Stimulated activated naive B cell treated with anti-CD40 and anti-IgM and Interleukin-4, amounts not matched to agents 10 μg/mL and 1 μg/mL and 100 μg/mL, for 72 hours (primary cell): ENCODE data around the gene MFAP4.

ENCODE experiments used
- ATAC-seq, 2 donors: fragments of 150-1000 bp; cut with Tn5 transposase; replicated peaks; 2 replicates each; pipeline ENCODE4 v1.10.0; 2021; ENCODE audit warnings: moderate library complexity in 1 of 2
- DNase-seq: peaks from one replicate; pipeline ENCODE4 v3.0.0; 2021
- H3K27ac Mint-ChIP-seq: one replicate; pipeline ENCODE4 v1.8.0; 2022; ENCODE audit warnings: mild to moderate bottlenecking, mixed read lengths
- H3K27me3 Mint-ChIP-seq, 2 donors: one replicate each; pipeline ENCODE4 v1.8.0; 2022; ENCODE audit warnings: mixed read lengths in 2 of 2
- H3K36me3 Mint-ChIP-seq, 2 donors: one replicate each; pipeline ENCODE4 v1.8.0; 2022; ENCODE audit warnings: mixed read lengths in 2 of 2, mild to moderate bottlenecking in 1 of 2
- H3K4me1 Mint-ChIP-seq, 2 donors: one replicate each; pipeline ENCODE4 v1.8.0; 2022; ENCODE audit warnings: mixed read lengths in 2 of 2, mild to moderate bottlenecking in 1 of 2
- H3K4me3 Mint-ChIP-seq, 2 donors: one replicate each; pipeline ENCODE4 v1.8.0; 2022; ENCODE audit warnings: mild to moderate bottlenecking in 2 of 2, mixed read lengths in 2 of 2, moderate library complexity in 1 of 2
- H3K9me3 Mint-ChIP-seq, 2 donors: one replicate each; pipeline ENCODE4 v1.8.0; 2022; ENCODE audit warnings: mixed read lengths in 2 of 2, mild to moderate bottlenecking in 1 of 2

The MFAP4 gene

GRCh38 chr17:19386974-19387920, at the start of gene MFAP4:
TSS of gene MFAP4 (minus strand) at chr17:19387190. CDS start at chr17:19387155, 35 bp downstream.
- Mint-ChIP-seq H3K4me3 (no peak within 1 kb of the TSS), H3K27me3 (peaks cover 11 to 21% of the 10 kb centered on the region in 2 donors), H3K36me3 (peaks cover 14 to 33% of the 10 kb centered on the region in 2 donors), H3K27ac (no peak within 1 kb of the TSS), H3K9me3 (no peaks in the 10 kb centered on the region), H3K4me1 (peaks cover 9 to 25% of the 10 kb centered on the region in 2 donors)
- no peak for ATAC-seq
- DNase-seq: no peak

GRCh38 chr17:19433727-19434340, 46.8 kb upstream of the MFAP4 start:
- DNase-seq (no peak), ATAC-seq (no peak)
- no peaks in the 10 kb centered on the region for H3K4me1 Mint-ChIP-seq
- H3K27me3 Mint-ChIP-seq: peaks cover 5 to 15% of the 10 kb centered on the region in 2 donors
- H3K9me3 Mint-ChIP-seq: no peaks in the 10 kb centered on the region
- H3K27ac Mint-ChIP-seq: no peak overlapping the region
- no peaks in the 10 kb centered on the region for H3K36me3 Mint-ChIP-seq
- H3K4me3 Mint-ChIP-seq: no peak overlapping the region

GRCh38 chr17:19433255-19433654, 46.3 kb upstream of the MFAP4 start:
- no peak overlapping the region for H3K4me3 Mint-ChIP-seq
- no peak overlapping the region for H3K27ac Mint-ChIP-seq
- no peak for DNase-seq
- ATAC-seq: no peak
- H3K27me3 Mint-ChIP-seq: peaks cover 5 to 15% of the 10 kb centered on the region in 2 donors
- no peaks in the 10 kb centered on the region for H3K9me3 Mint-ChIP-seq
- H3K4me1 Mint-ChIP-seq: no peaks in the 10 kb centered on the region
- H3K36me3 Mint-ChIP-seq: no peaks in the 10 kb centered on the region

- no peak overlapping the region for H3K4me3 Mint-ChIP-seq
- H3K4me1 Mint-ChIP-seq: no peaks in the 10 kb centered on the region
- H3K27ac Mint-ChIP-seq: no peak overlapping the region
- H3K9me3 Mint-ChIP-seq: no peaks in the 10 kb centered on the region
- H3K36me3 Mint-ChIP-seq: no peaks in the 10 kb centered on the region
- DNase-seq: no peak
- H3K27me3 Mint-ChIP-seq: peaks cover 5 to 15% of the 10 kb centered on the region in 2 donors
- ATAC-seq: no peak
Measured at GRCh38 chr17:19431691-19432090, 44.7 kb upstream of the MFAP4 start.

- Mint-ChIP-seq H3K4me1 (no peaks in the 10 kb centered on the region), H3K9me3 (no peaks in the 10 kb centered on the region), H3K36me3 (no peaks in the 10 kb centered on the region), H3K27ac (no peak overlapping the region), H3K27me3 (peaks cover 5 to 20% of the 10 kb centered on the region in 2 donors), H3K4me3 (no peak overlapping the region)
- DNase-seq (no peak), ATAC-seq (no peak)
Measured at GRCh38 chr17:19426631-19427030, 39.6 kb upstream of the MFAP4 start.

GRCh38 chr17:19424934-19425868, 38.2 kb upstream of the MFAP4 start:
- Mint-ChIP-seq H3K36me3 (no peaks in the 10 kb centered on the region), H3K4me3 (no peak overlapping the region), H3K27ac (no peak overlapping the region), H3K4me1 (no peaks in the 10 kb centered on the region), H3K9me3 (no peaks in the 10 kb centered on the region), H3K27me3 (peaks cover 10 to 14% of the 10 kb centered on the region in 2 donors)
- DNase-seq (no peak), ATAC-seq (no peak)

- Mint-ChIP-seq H3K4me3 (no peak overlapping the region), H3K27ac (no peak overlapping the region), H3K9me3 (no peaks in the 10 kb centered on the region), H3K4me1 (no peaks in the 10 kb centered on the region), H3K36me3 (no peaks in the 10 kb centered on the region), H3K27me3 (peaks cover 5 to 10% of the 10 kb centered on the region in 2 donors)
- DNase-seq (no peak), ATAC-seq (no peak)
Measured at GRCh38 chr17:19421926-19422325, 34.9 kb upstream of the MFAP4 start.

GRCh38 chr17:19421219-19421618, 34.2 kb upstream of the MFAP4 start:
- Mint-ChIP-seq H3K27ac (no peak overlapping the region), H3K36me3 (no peaks in the 10 kb centered on the region), H3K9me3 (no peaks in the 10 kb centered on the region), H3K4me3 (no peak overlapping the region), H3K4me1 (no peaks in the 10 kb centered on the region), H3K27me3 (peaks cover 5 to 10% of the 10 kb centered on the region in 2 donors)
- no peak for DNase-seq
- no peak for ATAC-seq

- no peak for DNase-seq
- ATAC-seq: peak; percentile 69 to 88
- Mint-ChIP-seq H3K9me3 (no peaks in the 10 kb centered on the region), H3K4me1 (no peaks in the 10 kb centered on the region), H3K27me3 (peaks cover 6 to 16% of the 10 kb centered on the region in 2 donors), H3K4me3 (no peak overlapping the region), H3K36me3 (no peaks in the 10 kb centered on the region), H3K27ac (no peak overlapping the region)
Measured at GRCh38 chr17:19418251-19418992, 31.4 kb upstream of the MFAP4 start.

- DNase-seq: no peak
- no peaks in the 10 kb centered on the region for H3K9me3 Mint-ChIP-seq
- H3K36me3 Mint-ChIP-seq: no peaks in the 10 kb centered on the region
- no peaks in the 10 kb centered on the region for H3K4me1 Mint-ChIP-seq
- H3K4me3 Mint-ChIP-seq: no peak overlapping the region
- H3K27me3 Mint-ChIP-seq: peaks cover 12 to 21% of the 10 kb centered on the region in 2 donors
- H3K27ac Mint-ChIP-seq: no peak overlapping the region
- ATAC-seq: no peak
Measured at GRCh38 chr17:19417611-19418010, 30.6 kb upstream of the MFAP4 start.

- no peaks in the 10 kb centered on the region for H3K36me3 Mint-ChIP-seq
- H3K27ac Mint-ChIP-seq: peak overlapping the region; percentile 21
- no peak for ATAC-seq
- no peaks in the 10 kb centered on the region for H3K4me1 Mint-ChIP-seq
- DNase-seq: no peak
- H3K4me3 Mint-ChIP-seq: no peak overlapping the region
- H3K9me3 Mint-ChIP-seq: no peaks in the 10 kb centered on the region
- peaks cover 22 to 25% of the 10 kb centered on the region in 2 donors for H3K27me3 Mint-ChIP-seq
Measured at GRCh38 chr17:19415806-19416775, 29.1 kb upstream of the MFAP4 start.

GRCh38 chr17:19415311-19415710, 28.3 kb upstream of the MFAP4 start:
- no peak for DNase-seq
- H3K27ac Mint-ChIP-seq: no peak overlapping the region
- H3K9me3 Mint-ChIP-seq: no peaks in the 10 kb centered on the region
- H3K4me1 Mint-ChIP-seq: no peaks in the 10 kb centered on the region
- H3K36me3 Mint-ChIP-seq: no peaks in the 10 kb centered on the region
- ATAC-seq: no peak
- no peak overlapping the region for H3K4me3 Mint-ChIP-seq
- peaks cover 24 to 28% of the 10 kb centered on the region in 2 donors for H3K27me3 Mint-ChIP-seq
